HCT116 (cell line): ENCODE data around the gene UBN1.

Source experiments
- EGR1 ChIP-seq: IDR thresholded peaks from 2 replicates; pipeline ENCODE4 v1.6.1; 2012; ENCODE audit warnings: low read depth
- POLR2A ChIP-seq: IDR thresholded peaks from 2 replicates; pipeline ENCODE4 v1.7.0; 2011; ENCODE audit warnings: borderline replicate concordance; ENCODE audit not compliant: insufficient read depth, insufficient read length; ENCODE audit errors: extremely low read depth
- TF ChIP-seq, protein P1 (sequence below), 3 experiments: fragments of 200-600 bp in 1 of 3; sonication (generic) in 1 of 3; IDR thresholded peaks in 2 of 3; conservative IDR thresholded peaks in 1 of 3; 2 replicates each; pipeline ENCODE4 v1.5.1; 2012 to 2017; ENCODE audit warnings: low read depth in 2 of 3, low read length in 2 of 3, antibody characterized with exemption in 1 of 3, borderline replicate concordance in 1 of 3, control low read depth in 1 of 3, mild to moderate bottlenecking in 1 of 3, mixed read lengths in 1 of 3, mixed run types in 1 of 3, moderate library complexity in 1 of 3; ENCODE audit not compliant: insufficient read depth in 1 of 3
- TF ChIP-seq, protein P2 (sequence below): IDR thresholded peaks from 2 replicates; pipeline ENCODE4 v1.6.1; 2011; ENCODE audit warnings: mild to moderate bottlenecking, low read length, moderate library complexity; ENCODE audit not compliant: insufficient replicate concordance; ENCODE audit errors: extremely low read depth

GRCh38 chr16:4831616-4832015, 15.7 kb upstream of the UBN1 start:
- TF ChIP-seq, protein P1, sequence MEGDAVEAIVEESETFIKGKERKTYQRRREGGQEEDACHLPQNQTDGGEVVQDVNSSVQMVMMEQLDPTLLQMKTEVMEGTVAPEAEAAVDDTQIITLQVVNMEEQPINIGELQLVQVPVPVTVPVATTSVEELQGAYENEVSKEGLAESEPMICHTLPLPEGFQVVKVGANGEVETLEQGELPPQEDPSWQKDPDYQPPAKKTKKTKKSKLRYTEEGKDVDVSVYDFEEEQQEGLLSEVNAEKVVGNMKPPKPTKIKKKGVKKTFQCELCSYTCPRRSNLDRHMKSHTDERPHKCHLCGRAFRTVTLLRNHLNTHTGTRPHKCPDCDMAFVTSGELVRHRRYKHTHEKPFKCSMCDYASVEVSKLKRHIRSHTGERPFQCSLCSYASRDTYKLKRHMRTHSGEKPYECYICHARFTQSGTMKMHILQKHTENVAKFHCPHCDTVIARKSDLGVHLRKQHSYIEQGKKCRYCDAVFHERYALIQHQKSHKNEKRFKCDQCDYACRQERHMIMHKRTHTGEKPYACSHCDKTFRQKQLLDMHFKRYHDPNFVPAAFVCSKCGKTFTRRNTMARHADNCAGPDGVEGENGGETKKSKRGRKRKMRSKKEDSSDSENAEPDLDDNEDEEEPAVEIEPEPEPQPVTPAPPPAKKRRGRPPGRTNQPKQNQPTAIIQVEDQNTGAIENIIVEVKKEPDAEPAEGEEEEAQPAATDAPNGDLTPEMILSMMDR (IDR thresholded peaks at IDR 0.05 in 2 of 3, conservative IDR thresholded peaks at IDR 0.05 in 1 of 3; ENCODE audit: borderline replicate concordance in 1 of 3, insufficient read depth in 1 of 3, low read depth in 2 of 3, low read length in 2 of 3): no peak
- TF ChIP-seq, protein P2, sequence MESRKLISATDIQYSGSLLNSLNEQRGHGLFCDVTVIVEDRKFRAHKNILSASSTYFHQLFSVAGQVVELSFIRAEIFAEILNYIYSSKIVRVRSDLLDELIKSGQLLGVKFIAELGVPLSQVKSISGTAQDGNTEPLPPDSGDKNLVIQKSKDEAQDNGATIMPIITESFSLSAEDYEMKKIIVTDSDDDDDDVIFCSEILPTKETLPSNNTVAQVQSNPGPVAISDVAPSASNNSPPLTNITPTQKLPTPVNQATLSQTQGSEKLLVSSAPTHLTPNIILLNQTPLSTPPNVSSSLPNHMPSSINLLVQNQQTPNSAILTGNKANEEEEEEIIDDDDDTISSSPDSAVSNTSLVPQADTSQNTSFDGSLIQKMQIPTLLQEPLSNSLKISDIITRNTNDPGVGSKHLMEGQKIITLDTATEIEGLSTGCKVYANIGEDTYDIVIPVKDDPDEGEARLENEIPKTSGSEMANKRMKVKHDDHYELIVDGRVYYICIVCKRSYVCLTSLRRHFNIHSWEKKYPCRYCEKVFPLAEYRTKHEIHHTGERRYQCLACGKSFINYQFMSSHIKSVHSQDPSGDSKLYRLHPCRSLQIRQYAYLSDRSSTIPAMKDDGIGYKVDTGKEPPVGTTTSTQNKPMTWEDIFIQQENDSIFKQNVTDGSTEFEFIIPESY: no peak
- TF ChIP-seq EGR1 (no peak), POLR2A (no peak)
